Peyer's patch (tissue), 4 donors: Measurements from ENCODE around the gene PARVA.
"Not testable (repeated sequence)": the region's sequence is repeated elsewhere in the genome, so short reads cannot be mapped to it uniquely, and the experiment has no call there.

Experiments used
- POLR2A ChIP-seq, 2 donors: fragments of 450-650 bp; IDR thresholded peaks; one replicate each; pipeline ENCODE4 v1.5.1; 2017; ENCODE audit warnings: antibody characterized with exemption in 2 of 2, mild to moderate bottlenecking in 2 of 2, moderate library complexity in 2 of 2
- TF ChIP-seq, protein P1 (sequence below), 6 experiments: fragments of 450-650 bp in 4 of 6; fragments of 200-600 bp in 2 of 6; sonication (generic) in 1 of 6; IDR thresholded peaks; one replicate each; pipeline ENCODE4 v1.5.1; 2017 to 2019; ENCODE audit warnings: antibody characterized with exemption in 6 of 6, mild to moderate bottlenecking in 3 of 6, moderate library complexity in 1 of 6

DNA sequence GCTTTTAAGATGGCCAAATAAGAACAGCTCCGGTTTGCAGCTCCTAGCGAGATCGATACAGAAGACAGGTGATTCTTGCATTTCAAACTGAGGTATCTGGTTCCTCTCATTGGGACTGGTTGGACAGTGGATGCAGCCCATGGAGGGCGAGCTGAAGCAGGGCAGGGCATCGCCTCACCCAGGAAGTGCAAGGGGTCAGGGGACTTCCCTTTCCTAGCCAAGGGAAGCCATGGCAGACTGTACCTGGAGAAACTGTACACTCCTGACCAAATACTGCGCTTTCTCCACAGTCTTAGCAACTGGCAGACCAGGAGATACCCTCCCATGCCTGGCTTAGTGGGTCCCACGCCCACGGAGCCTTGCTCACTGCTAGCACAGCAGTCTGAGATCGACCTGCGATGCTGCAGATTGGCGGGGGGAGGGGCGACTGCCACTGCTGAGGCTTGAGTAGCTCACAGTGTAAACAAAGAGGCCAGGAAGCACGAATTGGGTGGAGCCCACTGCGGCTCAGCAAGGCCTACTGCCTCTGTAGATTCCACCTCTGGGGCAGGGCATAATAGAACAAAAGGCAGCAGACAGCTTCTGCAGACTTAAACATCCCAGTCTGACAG, 11.3 kb upstream of the PARVA start:
- TF ChIP-seq, protein P1, sequence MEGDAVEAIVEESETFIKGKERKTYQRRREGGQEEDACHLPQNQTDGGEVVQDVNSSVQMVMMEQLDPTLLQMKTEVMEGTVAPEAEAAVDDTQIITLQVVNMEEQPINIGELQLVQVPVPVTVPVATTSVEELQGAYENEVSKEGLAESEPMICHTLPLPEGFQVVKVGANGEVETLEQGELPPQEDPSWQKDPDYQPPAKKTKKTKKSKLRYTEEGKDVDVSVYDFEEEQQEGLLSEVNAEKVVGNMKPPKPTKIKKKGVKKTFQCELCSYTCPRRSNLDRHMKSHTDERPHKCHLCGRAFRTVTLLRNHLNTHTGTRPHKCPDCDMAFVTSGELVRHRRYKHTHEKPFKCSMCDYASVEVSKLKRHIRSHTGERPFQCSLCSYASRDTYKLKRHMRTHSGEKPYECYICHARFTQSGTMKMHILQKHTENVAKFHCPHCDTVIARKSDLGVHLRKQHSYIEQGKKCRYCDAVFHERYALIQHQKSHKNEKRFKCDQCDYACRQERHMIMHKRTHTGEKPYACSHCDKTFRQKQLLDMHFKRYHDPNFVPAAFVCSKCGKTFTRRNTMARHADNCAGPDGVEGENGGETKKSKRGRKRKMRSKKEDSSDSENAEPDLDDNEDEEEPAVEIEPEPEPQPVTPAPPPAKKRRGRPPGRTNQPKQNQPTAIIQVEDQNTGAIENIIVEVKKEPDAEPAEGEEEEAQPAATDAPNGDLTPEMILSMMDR (IDR thresholded peaks at IDR 0.05): not testable (repeated sequence)
- not testable (repeated sequence) for TF ChIP-seq POLR2A (IDR thresholded peaks at IDR 0.05)
